Endothelial cell of umbilical vein (primary cell): ENCODE results near the gene C1orf52. TPM values are rescaled to one million over a fixed set of nuclear protein-coding genes. Genes with fewer than 3 reads are reported as not detected.

Experiments
- BruUV-seq: library from RNA; stranded (reverse); fragments of 400-500 nt; replicated peaks from 2 replicates; lab custom pipeline; 2021; lab: Mats Ljungman, UMichigan
- CTCF ChIA-PET: fragments of 300-600, 350-600 bp; sonication (Branson Sonifier 250); formaldehyde crosslinking; loops from one replicate; lab custom pipeline; 2021; ENCODE audit warnings: antibody characterized with exemption, inconsistent platforms; lab: Charles Lee
- POLR2A ChIA-PET: fragments of 300-600, 350-600 bp; sonication (Branson Sonifier 250); formaldehyde crosslinking; loops from one replicate; lab custom pipeline; 2021; ENCODE audit warnings: antibody characterized with exemption, inconsistent platforms; lab: Charles Lee
- DNase-seq: peaks from one replicate; pipeline ENCODE4 v3.0.0-alpha.2; 2011; ENCODE audit warnings: low read depth, low spot score
- FAIRE-seq: peaks from 2 replicates; lab custom pipeline; 2011; peaks lifted over from hg19 to GRCh38; lab: Jason Lieb, UNC
- H2AFZ ChIP-seq: 2 replicates; pipeline ENCODE4 v1.6.0; 2012; ENCODE audit warnings: low read depth, low read length, control low read depth, inconsistent platforms
- H3K27ac ChIP-seq: 2 replicates; pipeline ENCODE4 v1.5.1; 2011; ENCODE audit warnings: low read depth, mild to moderate bottlenecking, control low read depth, low read length, moderate library complexity; ENCODE audit not compliant: insufficient read depth
- H3K27me3 ChIP-seq, 2 experiments: 2 replicates each; pipeline versions ENCODE4 v1.6.0 to v1.6.1; 2011; ENCODE audit warnings: low read length in 2 of 2, mixed read lengths in 1 of 2; ENCODE audit not compliant: control insufficient read depth in 2 of 2, insufficient read depth in 2 of 2
- H3K36me3 ChIP-seq, 2 experiments: 2 replicates in 1 of 2; 3 replicates in 1 of 2; pipeline ENCODE4 v1.5.1; 2011; ENCODE audit warnings: low read length in 2 of 2, mild to moderate bottlenecking in 1 of 2, moderate library complexity in 1 of 2; ENCODE audit not compliant: control insufficient read depth in 2 of 2, insufficient read depth in 2 of 2; ENCODE audit errors: extremely low read depth in 1 of 2
- H3K4me1 ChIP-seq: 3 replicates; pipeline ENCODE4 v1.5.1; 2011; ENCODE audit warnings: mild to moderate bottlenecking, low read length; ENCODE audit not compliant: control insufficient read depth, insufficient read depth; ENCODE audit errors: extremely low read depth
- H3K4me2 ChIP-seq: 2 replicates; pipeline ENCODE4 v1.6.1; 2011; ENCODE audit warnings: low read length, control low read depth, mixed read lengths; ENCODE audit not compliant: insufficient read depth
- H3K4me3 ChIP-seq, 3 experiments: fragments of 200-600 bp in 1 of 3; sonication (generic), shearing (Covaris generic) in 1 of 3; replicated peaks in 1 of 3; 2 replicates each; pipeline ENCODE4 v1.5.1; 2011 to 2016; ENCODE audit warnings: control low read depth in 3 of 3, low read length in 3 of 3, mild to moderate bottlenecking in 2 of 3, inconsistent platforms in 1 of 3, low read depth in 1 of 3, moderate library complexity in 1 of 3; ENCODE audit not compliant: insufficient read depth in 1 of 3
- H3K79me2 ChIP-seq: 2 replicates; pipeline ENCODE4 v1.6.0; 2012; ENCODE audit warnings: low read length, inconsistent platforms; ENCODE audit not compliant: control insufficient read depth, insufficient read depth
- H3K9ac ChIP-seq: replicated peaks from 2 replicates; pipeline ENCODE3; 2011; ENCODE audit warnings: low read length, control low read depth; ENCODE audit not compliant: insufficient read depth; ENCODE audit errors: extremely low read depth
- H3K9me1 ChIP-seq: replicated peaks from 3 replicates; pipeline ENCODE4 v1.6.0; 2011; ENCODE audit warnings: mild to moderate bottlenecking, low read length; ENCODE audit not compliant: control insufficient read depth, insufficient read depth; ENCODE audit errors: extremely low read depth
- H3K9me3 ChIP-seq: replicated peaks from 2 replicates; pipeline ENCODE4 v1.5.1; 2012; ENCODE audit warnings: low read length, inconsistent platforms; ENCODE audit not compliant: control insufficient read depth, insufficient read depth
- H4K20me1 ChIP-seq: replicated peaks from 2 replicates; pipeline ENCODE3; 2011; ENCODE audit warnings: mild to moderate bottlenecking, low read length; ENCODE audit not compliant: control insufficient read depth, insufficient read depth; ENCODE audit errors: extremely low read depth
- CTCF ChIP-seq, 2 donors: IDR thresholded peaks; 1 replicate in 1 of 2; 2 replicates in 1 of 2; pipeline ENCODE4 v1.5.1; 2011; ENCODE audit warnings: low read length in 2 of 2, mild to moderate bottlenecking in 2 of 2, moderate library complexity in 2 of 2, control low read depth in 1 of 2, inconsistent platforms in 1 of 2, low read depth in 1 of 2; ENCODE audit not compliant: insufficient read depth in 1 of 2; ENCODE audit errors: extremely low read depth in 1 of 2
- EZH2 ChIP-seq: IDR thresholded peaks from 2 replicates; pipeline ENCODE4 v1.6.1; 2012; ENCODE audit warnings: borderline replicate concordance, low read depth, mild to moderate bottlenecking, moderate library complexity, low read length, inconsistent platforms; ENCODE audit not compliant: severe bottlenecking
- GATA2 ChIP-seq: IDR thresholded peaks from 2 replicates; pipeline ENCODE4 v1.7.0; 2011; ENCODE audit warnings: low read depth, mild to moderate bottlenecking, moderate library complexity, mixed read lengths, low read length; ENCODE audit not compliant: insufficient read length, insufficient read depth
- JUN ChIP-seq: IDR thresholded peaks from 2 replicates; pipeline ENCODE4 v1.6.1; 2011; ENCODE audit warnings: borderline replicate concordance, low read depth; ENCODE audit not compliant: insufficient read length, insufficient read depth
- POLR2A ChIP-seq: IDR thresholded peaks from 2 replicates; pipeline ENCODE4 v1.6.1; 2012; ENCODE audit warnings: low read depth, mild to moderate bottlenecking, control low read depth, low read length
- POLR2AphosphoS5 ChIP-seq: IDR thresholded peaks from 2 replicates; pipeline ENCODE4 v1.6.1; 2012; ENCODE audit warnings: low read depth, mild to moderate bottlenecking, control low read depth, low read length, moderate library complexity; ENCODE audit not compliant: insufficient read depth
- dilution Hi-C: fragments of 300-500 bp; cut with MboI; formaldehyde crosslinking; loops from one replicate; pipeline ENCODE4 v1.15.0; 2019; ENCODE audit warnings: low sequenced_read_pairs; ENCODE audit not compliant: extremely low pct_ligation_motif_present
- intact Hi-C: fragments of 100-400 bp; cut with micrococcal nuclease; formaldehyde crosslinking; loops from one replicate; pipeline ENCODE4 v1.10.0; 2022
- polyA plus RNA-seq, 4 experiments: library from polyadenylated mRNA; depleted of rRNA in 3 of 4; stranded (reverse) in 3 of 4; unstranded in 1 of 4; fragments of >200 nt; gene quantifications; 2 replicates each; pipeline versions ENCODE4 v1.2.1 to v1.2.3, GENCODE V29; 2011 to 2012; ENCODE audit warnings: missing spikeins in 1 of 4
- total RNA-seq: library from RNA; stranded (reverse); gene quantifications from 2 replicates; pipeline ENCODE4 v1.2.3, GENCODE V29; 2021

The C1orf52 gene
- total and polyA plus RNA-seq, 2 donors (not counting 3 experiments of a cell fraction or from before 2014, with no cell fraction given), result 22.7 to 26.7 TPM

- DNase-seq (no peak), FAIRE-seq (no peak)
- CTCF ChIA-PET, result interaction anchor here (1.0 to 1.3 kb wide), 4 partner anchors 52 to 258 kb away, joined by 3 to 6 read pairs (median 4); no protein-coding TSS in a partner anchor
- Histone ChIP-seq H3K9me1 (no peaks in the 10 kb centered on the region), H3K36me3 (no peaks in the 10 kb centered on the region), H3K9ac (peak overlapping the region; percentile 61), H3K9me3 (no peaks in the 10 kb centered on the region), H3K4me1 (peaks cover 16% of the 10 kb centered on the region), H3K27ac (no peak overlapping the region), H3K79me2 (no peaks in the 10 kb centered on the region), H4K20me1 (no peaks in the 10 kb centered on the region), H3K4me3 (peak overlapping the region; percentile 11 to 66 (median 64)), H3K4me2 (peak overlapping the region; percentile 77), H2AFZ (peak overlapping the region; percentile 76), H3K27me3 (peaks cover 2 to 10% of the 10 kb centered on the region in 2 experiments)
- intact Hi-C loops, result loop anchor here (5.0 kb wide), 3 partner anchors 40 to 865 kb away; no protein-coding TSS in a partner anchor
- TF ChIP-seq GATA2, result peak; percentile 33
- no peak for TF ChIP-seq EZH2
- no peak for TF ChIP-seq JUN
- no peak for TF ChIP-seq POLR2A
- no peak for TF ChIP-seq POLR2AphosphoS5
- no peak for TF ChIP-seq CTCF (IDR thresholded peaks at IDR 0.05; ENCODE audit: extremely low read depth in 1 of 2, insufficient read depth in 1 of 2, low read depth in 1 of 2, low read length in 2 of 2)
- dilution Hi-C loops, result no loop called here
- POLR2A ChIA-PET, result no interaction called here
- BruUV-seq, result TSS peak; percentile 7
Observed at GRCh38 chr1:85202092-85202863, 57.2 kb downstream of the C1orf52 start.
